ENCODE results near the gene C1QTNF3.
"Not testable (repeated sequence)": the region's sequence is repeated elsewhere in the genome, so short reads cannot be mapped to it uniquely, and the experiment has no call there.

C1QTNF3 gene

GRCh38 chr5:34043099-34043876 is at the start of gene C1QTNF3:
TSS of gene C1QTNF3 (minus strand) at chr5:34043213. CDS start at chr5:34043125, 88 bp downstream.
- DNase-seq: no peak

- not testable (repeated sequence) for DNase-seq
Observed at GRCh38 chr5:34091039-34091438, 48.0 kb upstream of the C1QTNF3 start.

GRCh38 chr5:34089802-34090201 is 46.8 kb upstream of the C1QTNF3 start:
- not testable (repeated sequence) for DNase-seq

- DNase-seq: not testable (repeated sequence)
Observed at GRCh38 chr5:34087728-34088127, 44.7 kb upstream of the C1QTNF3 start.

- DNase-seq: not testable (repeated sequence)
Observed at GRCh38 chr5:34083898-34084297, 40.9 kb upstream of the C1QTNF3 start.

- DNase-seq: not testable (repeated sequence)
Observed at GRCh38 chr5:34079505-34079904, 36.5 kb upstream of the C1QTNF3 start.

GRCh38 chr5:34077636-34078035 is 34.6 kb upstream of the C1QTNF3 start:
- DNase-seq: not testable (repeated sequence)

GRCh38 chr5:34076719-34077364 is 33.8 kb upstream of the C1QTNF3 start:
- not testable (repeated sequence) for DNase-seq

GRCh38 chr5:34074472-34074871 is 31.5 kb upstream of the C1QTNF3 start:
- DNase-seq: not testable (repeated sequence)

GRCh38 chr5:34074071-34074470 is 31.1 kb upstream of the C1QTNF3 start:
- DNase-seq: not testable (repeated sequence)

GRCh38 chr5:34070626-34071025 is 27.6 kb upstream of the C1QTNF3 start:
- DNase-seq: not testable (repeated sequence)

- DNase-seq: no peak
Observed at GRCh38 chr5:34064656-34065055, 21.6 kb upstream of the C1QTNF3 start.

- DNase-seq: peak; percentile 7
Observed at GRCh38 chr5:34062419-34062818, 19.4 kb upstream of the C1QTNF3 start.

- no peak for DNase-seq
Observed at GRCh38 chr5:34061993-34062392, 19.0 kb upstream of the C1QTNF3 start.

- no peak for DNase-seq
Observed at GRCh38 chr5:34059977-34060376, 17.0 kb upstream of the C1QTNF3 start.

GRCh38 chr5:34058532-34058931 is 15.5 kb upstream of the C1QTNF3 start:
- no peak for DNase-seq

- no peak for DNase-seq
Observed at GRCh38 chr5:34057569-34057968, 14.6 kb upstream of the C1QTNF3 start.

- no peak for DNase-seq
Observed at GRCh38 chr5:34057118-34057517, 14.1 kb upstream of the C1QTNF3 start.

- no peak for DNase-seq
Observed at GRCh38 chr5:34055667-34056066, 12.7 kb upstream of the C1QTNF3 start.

- DNase-seq: no peak
Observed at GRCh38 chr5:34054400-34054729, 11.4 kb upstream of the C1QTNF3 start.

GRCh38 chr5:34053571-34054399 is 10.8 kb upstream of the C1QTNF3 start:
- no peak for DNase-seq

- peak; percentile 64 for DNase-seq
Observed at GRCh38 chr5:34053133-34053532, 10.1 kb upstream of the C1QTNF3 start.

- no peak for DNase-seq
Observed at GRCh38 chr5:34051374-34051980, 8.5 kb upstream of the C1QTNF3 start.
